HL-60 (cell line): ENCODE measurements around the gene SMYD1.

ENCODE experiments used
- POLR2AphosphoS5 ChIP-seq: IDR thresholded peaks from 2 replicates; pipeline ENCODE4 v1.6.1; 2012; ENCODE audit warnings: low read depth
- SPI1 ChIP-seq: IDR thresholded peaks from 2 replicates; pipeline ENCODE4 v1.6.1; 2012; ENCODE audit warnings: low read depth, mild to moderate bottlenecking, borderline replicate concordance
- TF ChIP-seq, protein P1 (sequence below): IDR thresholded peaks from one replicate; pipeline ENCODE4 v1.5.1; 2011; ENCODE audit warnings: low read length, control low read depth, inconsistent platforms; ENCODE audit not compliant: insufficient read depth

DNA sequence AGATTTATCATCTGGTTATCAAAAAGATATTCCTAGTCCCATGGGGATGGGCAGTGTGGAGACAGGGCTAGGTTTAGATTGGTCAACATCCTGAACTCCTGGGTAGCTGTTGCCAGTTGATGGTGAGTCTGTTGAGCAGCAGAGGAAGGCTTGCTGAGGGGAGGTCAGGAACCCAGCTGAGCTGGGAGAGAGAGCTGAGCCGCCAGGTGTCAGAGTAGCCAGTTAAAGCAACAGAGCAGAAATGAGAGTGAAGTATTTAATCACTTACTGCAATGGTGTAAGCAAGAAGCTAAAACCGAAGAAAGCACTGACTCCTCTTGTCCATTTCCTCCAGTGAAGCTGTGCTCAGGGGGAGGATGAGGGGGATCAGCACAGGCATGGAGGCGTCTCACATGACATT is 29.6 kb downstream of the SMYD1 start:
- TF ChIP-seq, protein P1, sequence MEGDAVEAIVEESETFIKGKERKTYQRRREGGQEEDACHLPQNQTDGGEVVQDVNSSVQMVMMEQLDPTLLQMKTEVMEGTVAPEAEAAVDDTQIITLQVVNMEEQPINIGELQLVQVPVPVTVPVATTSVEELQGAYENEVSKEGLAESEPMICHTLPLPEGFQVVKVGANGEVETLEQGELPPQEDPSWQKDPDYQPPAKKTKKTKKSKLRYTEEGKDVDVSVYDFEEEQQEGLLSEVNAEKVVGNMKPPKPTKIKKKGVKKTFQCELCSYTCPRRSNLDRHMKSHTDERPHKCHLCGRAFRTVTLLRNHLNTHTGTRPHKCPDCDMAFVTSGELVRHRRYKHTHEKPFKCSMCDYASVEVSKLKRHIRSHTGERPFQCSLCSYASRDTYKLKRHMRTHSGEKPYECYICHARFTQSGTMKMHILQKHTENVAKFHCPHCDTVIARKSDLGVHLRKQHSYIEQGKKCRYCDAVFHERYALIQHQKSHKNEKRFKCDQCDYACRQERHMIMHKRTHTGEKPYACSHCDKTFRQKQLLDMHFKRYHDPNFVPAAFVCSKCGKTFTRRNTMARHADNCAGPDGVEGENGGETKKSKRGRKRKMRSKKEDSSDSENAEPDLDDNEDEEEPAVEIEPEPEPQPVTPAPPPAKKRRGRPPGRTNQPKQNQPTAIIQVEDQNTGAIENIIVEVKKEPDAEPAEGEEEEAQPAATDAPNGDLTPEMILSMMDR: no peak
- no peak for TF ChIP-seq POLR2AphosphoS5
- no peak for TF ChIP-seq SPI1
